ENCODE results near the gene PHYHD1.

- TF ChIP-seq CTCF (conservative IDR thresholded peaks at IDR 0.05 in 1 of 2, IDR thresholded peaks at IDR 0.05 in 1 of 2; ENCODE audit: extremely low read depth in 1 of 2, insufficient read depth in 1 of 2, low read depth in 1 of 2, low read length in 2 of 2): no peak
- no peak for TF ChIP-seq EZH2 (IDR thresholded peaks at IDR 0.05; ENCODE audit: borderline replicate concordance, low read length)
Observed at GRCh38 chr9:128898845-128899565, 21.8 kb upstream of the PHYHD1 start.
